HUES6 (cell line): Measurements from ENCODE around the gene SLC27A3.

Experiments
- H3K27ac ChIP-seq: 2 replicates; pipeline ENCODE4 v1.7.0; 2013; ENCODE audit warnings: low read depth, mild to moderate bottlenecking, low read length, inconsistent platforms
- H3K27me3 ChIP-seq: 2 replicates; pipeline ENCODE4 v1.6.1; 2013; ENCODE audit warnings: low read length; ENCODE audit not compliant: control insufficient read depth, insufficient read depth
- H3K36me3 ChIP-seq: 2 replicates; pipeline ENCODE4 v1.6.1; 2013; ENCODE audit warnings: low read length; ENCODE audit not compliant: control insufficient read depth, insufficient read depth
- H3K4me1 ChIP-seq: 2 replicates; pipeline ENCODE4 v1.6.1; 2013; ENCODE audit warnings: low read length; ENCODE audit not compliant: control insufficient read depth, insufficient read depth
- H3K4me3 ChIP-seq: 2 replicates; pipeline ENCODE4 v1.5.1; 2013; ENCODE audit warnings: low read depth, low read length
- H3K9ac ChIP-seq: one replicate; pipeline ENCODE4 v1.6.1; 2013; ENCODE audit warnings: mild to moderate bottlenecking, low read length
- H3K9me3 ChIP-seq: 2 replicates; pipeline ENCODE4 v1.6.1; 2013; ENCODE audit warnings: low read depth, low read length; ENCODE audit not compliant: control insufficient read depth, insufficient read depth

The SLC27A3 gene

DNA sequence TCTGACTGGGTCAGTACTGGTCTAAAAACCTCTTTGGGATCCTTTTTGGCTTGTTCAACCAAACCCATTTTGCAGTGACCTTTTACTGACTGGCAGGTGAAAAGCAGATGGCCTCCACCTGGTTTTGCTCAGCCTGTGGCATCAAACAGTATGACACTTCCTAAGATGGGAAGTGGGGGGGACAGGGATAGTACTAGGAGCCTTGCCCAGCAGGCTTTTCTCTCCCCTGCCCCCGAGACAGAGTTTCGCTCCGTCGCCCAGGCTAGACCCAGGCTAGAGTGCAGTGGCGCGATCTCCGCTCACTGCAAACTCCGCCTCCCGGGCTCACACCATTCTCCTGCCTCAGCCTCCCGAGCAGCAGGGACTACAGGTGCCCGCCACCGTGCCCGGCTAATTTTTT is 29.0 kb upstream of the SLC27A3 start:
- no peaks in the 10 kb centered on the region for H3K9me3 ChIP-seq
- H3K4me3 ChIP-seq, result peak overlapping the region; percentile 2; the same call in 1 of the 2 replicates
- H3K27me3 ChIP-seq, result no peaks in the 10 kb centered on the region
- peaks cover 57% of the 10 kb centered on the region for H3K4me1 ChIP-seq
- peaks cover 78% of the 10 kb centered on the region for H3K36me3 ChIP-seq
- H3K9ac ChIP-seq, result peak overlapping the region; percentile 28
- peak overlapping the region; percentile 82 for H3K27ac ChIP-seq

DNA sequence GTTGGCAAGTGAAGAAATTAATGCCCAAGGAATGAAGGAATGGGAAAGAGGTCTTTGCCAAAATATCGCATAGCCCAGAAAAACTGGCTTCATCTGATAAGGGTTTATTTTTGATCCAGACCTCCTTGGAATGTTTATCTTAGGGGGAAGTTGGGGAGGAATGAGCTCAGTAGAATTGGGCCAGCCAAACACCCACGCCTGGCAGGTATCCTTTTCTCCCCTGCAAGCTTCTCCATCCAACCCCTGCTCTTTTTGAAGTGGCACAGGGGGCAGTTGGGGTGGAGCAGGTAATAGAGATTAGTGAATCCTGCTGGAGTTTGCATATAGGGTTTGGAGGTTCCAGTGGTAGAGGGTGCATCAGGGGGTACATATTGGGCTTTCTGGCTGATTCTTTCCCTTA is 26.3 kb upstream of the SLC27A3 start:
- Histone ChIP-seq H3K9me3 (no peaks in the 10 kb centered on the region), H3K4me3 (no peak overlapping the region), H3K4me1 (peaks cover 37% of the 10 kb centered on the region), H3K36me3 (peaks cover 73% of the 10 kb centered on the region), H3K27me3 (no peaks in the 10 kb centered on the region), H3K9ac (no peak overlapping the region), H3K27ac (no peak overlapping the region)

DNA sequence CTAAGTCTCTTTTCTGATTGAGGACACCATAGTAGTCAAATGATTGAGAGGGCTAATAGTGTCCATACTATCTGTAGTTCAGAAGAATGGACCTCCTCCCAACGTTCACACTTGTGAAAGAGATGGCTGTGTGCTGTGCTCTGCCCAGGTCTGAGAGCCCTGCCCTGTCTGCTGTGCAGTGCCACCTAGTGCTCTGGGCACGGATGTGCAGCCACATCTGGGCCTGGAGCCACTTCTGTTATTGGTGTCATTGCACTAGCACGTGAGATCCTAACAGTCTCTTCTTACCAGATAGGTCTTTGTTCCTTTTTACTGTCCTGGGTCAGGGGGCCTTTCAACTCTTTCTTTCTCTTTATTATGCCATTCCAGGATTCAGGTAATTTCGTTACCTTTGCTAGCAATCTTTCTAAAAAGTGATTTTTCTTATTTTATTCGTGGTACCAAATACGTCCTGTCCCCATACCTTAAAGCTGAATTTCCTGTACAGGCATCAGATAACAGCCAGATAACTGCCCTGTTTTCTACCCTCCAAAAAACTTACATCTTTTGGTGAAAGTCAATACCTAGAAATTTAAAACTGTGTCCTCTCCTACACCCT is 25.7 kb upstream of the SLC27A3 start:
- Histone ChIP-seq H3K27me3 (no peaks in the 10 kb centered on the region), H3K36me3 (peaks cover 74% of the 10 kb centered on the region), H3K9me3 (no peaks in the 10 kb centered on the region), H3K4me3 (no peak overlapping the region), H3K4me1 (peaks cover 31% of the 10 kb centered on the region), H3K27ac (no peak overlapping the region), H3K9ac (no peak overlapping the region)

DNA sequence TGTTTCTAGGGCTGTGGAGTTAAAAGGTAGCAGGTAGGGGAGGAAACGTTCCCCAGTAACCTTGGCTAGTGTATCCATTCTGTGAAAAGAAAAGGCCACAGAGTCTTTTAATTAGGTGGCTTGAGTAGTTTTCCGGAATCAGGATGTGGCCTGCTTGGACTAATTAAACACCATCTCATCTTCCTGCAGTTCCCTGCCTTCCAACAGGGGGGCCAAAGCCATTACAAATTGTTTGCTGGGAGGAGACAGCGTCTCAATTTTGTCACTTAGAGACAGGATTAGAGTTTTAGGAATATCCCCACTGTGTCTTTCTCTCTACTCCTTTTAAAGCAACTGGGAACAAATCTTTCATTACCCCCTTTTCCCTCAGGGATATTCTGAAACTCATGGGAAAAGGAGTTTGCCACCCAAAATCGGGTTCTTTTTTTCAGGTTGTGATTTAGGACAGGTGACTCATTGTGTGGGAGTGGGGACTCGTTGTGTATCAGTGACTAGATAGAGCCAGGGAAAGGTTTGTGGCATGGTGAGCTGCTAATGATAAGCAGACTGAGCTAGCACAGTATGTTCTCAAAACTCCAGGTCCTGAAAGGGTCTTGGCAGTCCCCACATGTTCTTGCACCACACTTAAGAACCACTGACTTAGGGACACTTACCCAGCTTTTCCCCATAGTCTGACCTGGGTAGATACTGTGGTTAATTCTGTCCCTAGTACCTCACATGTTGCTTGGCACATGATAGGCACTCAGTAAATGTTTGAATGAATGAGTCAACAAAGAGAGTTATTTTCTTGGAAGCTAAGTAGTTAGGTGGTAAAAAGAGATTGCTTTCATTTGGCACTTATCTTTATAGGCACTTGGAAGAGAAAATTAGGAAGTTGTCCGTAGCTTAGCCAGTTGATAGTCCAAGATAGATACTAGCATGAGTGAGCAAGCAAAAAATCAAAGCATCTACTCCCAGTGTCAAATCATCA is 24.9 kb upstream of the SLC27A3 start:
- H3K27ac ChIP-seq, result no peak overlapping the region
- peaks cover 82% of the 10 kb centered on the region for H3K36me3 ChIP-seq
- H3K9me3 ChIP-seq, result no peaks in the 10 kb centered on the region
- no peaks in the 10 kb centered on the region for H3K27me3 ChIP-seq
- no peak overlapping the region for H3K4me3 ChIP-seq
- H3K9ac ChIP-seq, result no peak overlapping the region
- peaks cover 24% of the 10 kb centered on the region for H3K4me1 ChIP-seq

DNA sequence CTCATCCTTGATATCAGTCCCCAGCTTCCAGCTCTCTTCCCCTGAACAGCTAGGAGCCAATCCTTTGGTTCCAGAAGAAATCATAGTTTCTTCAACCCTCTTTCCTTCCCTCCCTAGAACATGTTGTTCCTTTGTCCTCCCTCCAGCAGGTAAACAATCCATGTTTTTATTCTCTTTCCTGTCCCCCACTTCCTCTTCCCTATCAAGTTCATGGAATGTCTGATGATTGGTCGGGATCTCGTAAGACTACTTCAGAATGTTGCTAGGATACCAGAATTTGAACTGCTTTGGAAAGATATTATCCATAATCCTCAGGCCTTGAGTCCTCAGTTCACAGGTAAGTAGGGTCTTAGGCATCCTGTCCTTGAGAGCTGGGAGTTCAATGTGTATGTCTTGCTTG is 23.1 kb upstream of the SLC27A3 start:
- no peak overlapping the region for H3K27ac ChIP-seq
- no peaks in the 10 kb centered on the region for H3K9me3 ChIP-seq
- H3K4me1 ChIP-seq, result peaks cover 10% of the 10 kb centered on the region
- no peaks in the 10 kb centered on the region for H3K27me3 ChIP-seq
- H3K4me3 ChIP-seq, result no peak overlapping the region
- H3K36me3 ChIP-seq, result peaks cover 87% of the 10 kb centered on the region
- H3K9ac ChIP-seq, result no peak overlapping the region

DNA sequence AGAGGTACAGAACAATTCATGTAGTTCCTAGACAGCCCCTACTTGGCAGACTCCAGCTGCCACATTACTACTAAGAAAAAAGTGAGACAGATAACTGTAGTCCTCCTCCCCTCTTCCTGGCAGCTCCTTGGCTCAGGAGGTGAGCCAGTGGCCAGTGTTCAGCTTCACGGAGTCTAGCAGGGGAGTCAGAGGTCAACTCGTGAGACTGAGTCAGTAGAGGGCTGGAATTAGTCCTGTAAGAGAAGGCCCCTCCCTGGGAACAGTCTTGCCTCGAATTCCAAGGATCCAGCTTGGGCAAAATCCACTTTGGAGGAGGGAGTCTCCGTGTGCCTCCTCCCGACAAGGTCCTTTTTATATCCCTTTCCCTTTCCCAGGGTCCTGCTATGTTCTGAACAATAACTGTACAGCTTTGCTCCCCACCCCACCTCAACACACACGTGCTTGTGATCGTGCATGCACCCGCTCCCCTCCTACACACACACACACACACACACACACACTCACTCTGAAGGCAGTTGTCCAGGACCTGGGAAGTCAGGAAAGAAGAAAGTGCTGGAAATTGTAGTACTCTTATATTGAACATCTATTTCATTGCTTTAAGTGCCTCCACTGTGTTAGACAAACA is 22.5 kb upstream of the SLC27A3 start:
- no peaks in the 10 kb centered on the region for H3K27me3 ChIP-seq
- no peak overlapping the region for H3K9ac ChIP-seq
- no peak overlapping the region for H3K27ac ChIP-seq
- peaks cover 87% of the 10 kb centered on the region for H3K36me3 ChIP-seq
- no peak overlapping the region for H3K4me3 ChIP-seq
- peaks cover 5% of the 10 kb centered on the region; the same call in 1 of the 2 replicates for H3K4me1 ChIP-seq
- H3K9me3 ChIP-seq, result no peaks in the 10 kb centered on the region

DNA sequence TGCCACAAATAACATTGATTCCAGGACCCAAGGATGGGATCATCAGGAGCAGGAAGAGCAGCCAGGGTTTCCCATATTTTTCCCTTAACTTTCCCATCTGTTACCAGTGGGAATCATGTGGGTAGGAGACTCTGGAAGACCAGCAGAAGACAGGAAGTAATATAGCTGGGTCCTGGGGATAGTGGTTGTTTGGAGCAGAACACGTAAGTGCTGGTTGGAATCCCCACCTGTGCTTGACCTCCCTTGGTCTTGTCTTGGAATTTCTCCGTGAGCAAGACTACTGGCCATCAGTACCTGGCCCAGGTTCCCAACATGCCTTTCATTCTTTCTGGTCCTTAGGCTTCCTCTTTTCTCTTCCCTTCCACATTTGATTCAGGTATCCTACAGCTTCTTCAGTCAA is 20.9 kb upstream of the SLC27A3 start:
- Histone ChIP-seq H3K9me3 (no peaks in the 10 kb centered on the region), H3K9ac (no peak overlapping the region), H3K36me3 (peaks cover 86% of the 10 kb centered on the region), H3K4me1 (peaks cover under 1% of the 10 kb centered on the region; the same call in 1 of the 2 replicates), H3K27me3 (no peaks in the 10 kb centered on the region), H3K4me3 (no peak overlapping the region), H3K27ac (no peak overlapping the region)

DNA sequence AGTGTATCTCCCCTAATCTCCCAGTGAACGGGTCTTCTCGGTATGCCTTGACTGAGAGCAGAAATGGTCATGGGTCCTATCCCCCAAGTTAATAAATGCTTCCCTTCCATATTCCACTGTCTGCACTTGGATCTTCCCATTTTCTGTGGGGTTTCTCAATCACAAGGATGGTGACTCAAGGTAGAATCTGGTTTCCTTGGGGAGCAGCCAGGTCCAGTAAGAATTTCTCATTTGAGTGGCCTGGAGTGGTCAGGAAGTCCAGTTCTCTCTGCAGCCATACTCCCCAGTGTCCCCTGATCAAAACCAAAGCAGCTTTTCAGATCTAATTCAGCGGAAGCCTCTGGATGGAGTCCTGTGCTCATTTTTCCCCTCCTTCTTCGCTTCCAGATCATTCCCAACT is 14.8 kb upstream of the SLC27A3 start:
- no peak overlapping the region for H3K9ac ChIP-seq
- no peak overlapping the region for H3K4me3 ChIP-seq
- H3K27me3 ChIP-seq, result no peaks in the 10 kb centered on the region
- no peaks in the 10 kb centered on the region for H3K9me3 ChIP-seq
- H3K4me1 ChIP-seq, result no peaks in the 10 kb centered on the region; the same call in 1 of the 2 replicates
- peaks cover 93% of the 10 kb centered on the region for H3K36me3 ChIP-seq
- no peak overlapping the region for H3K27ac ChIP-seq

DNA sequence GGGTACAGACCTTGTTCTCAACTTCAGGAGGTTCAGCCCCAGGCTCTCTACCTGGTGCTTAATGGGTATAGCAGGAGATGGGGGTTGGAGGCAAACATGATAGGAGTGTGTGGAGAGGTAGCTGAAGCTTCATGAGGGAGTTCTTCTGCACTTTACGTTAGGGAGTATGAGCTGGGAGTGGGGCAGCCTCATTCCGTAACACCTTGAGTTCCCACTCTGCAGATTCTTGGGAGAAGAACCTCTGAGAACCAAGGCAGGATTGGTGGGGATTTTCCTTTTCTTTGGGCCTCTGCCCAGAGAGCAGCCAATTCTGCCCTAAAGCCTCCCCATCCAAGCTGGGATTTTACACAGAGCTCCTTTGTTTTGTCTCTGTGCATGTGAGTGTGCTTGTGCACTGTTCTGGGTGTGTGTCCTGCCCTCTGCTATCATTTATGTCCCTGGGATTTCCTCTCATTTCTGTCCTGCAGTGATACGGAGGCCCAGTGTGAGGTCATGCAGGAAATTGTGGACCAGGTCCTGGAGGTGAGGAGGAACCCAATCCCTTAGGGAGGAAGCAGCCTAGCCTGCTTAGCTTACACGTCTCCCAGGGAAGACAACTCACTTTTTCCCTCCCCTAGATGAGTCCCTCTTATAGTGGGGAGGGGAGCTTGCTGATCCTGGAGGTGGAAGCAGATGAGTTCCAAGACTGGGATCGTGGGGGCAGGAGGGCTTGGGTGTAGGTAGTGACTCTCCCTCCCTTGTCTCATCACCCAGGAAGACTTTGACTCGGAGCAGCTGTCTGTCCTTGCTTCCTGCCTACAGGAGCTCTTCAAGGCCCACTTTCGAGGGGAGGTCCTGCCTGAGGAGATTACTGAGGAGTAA is 11.6 kb upstream of the SLC27A3 start:
- Histone ChIP-seq H3K9me3 (no peaks in the 10 kb centered on the region), H3K36me3 (peaks cover 93% of the 10 kb centered on the region), H3K27ac (no peak overlapping the region), H3K4me1 (no peaks in the 10 kb centered on the region), H3K9ac (no peak overlapping the region), H3K4me3 (no peak overlapping the region), H3K27me3 (no peaks in the 10 kb centered on the region)

DNA sequence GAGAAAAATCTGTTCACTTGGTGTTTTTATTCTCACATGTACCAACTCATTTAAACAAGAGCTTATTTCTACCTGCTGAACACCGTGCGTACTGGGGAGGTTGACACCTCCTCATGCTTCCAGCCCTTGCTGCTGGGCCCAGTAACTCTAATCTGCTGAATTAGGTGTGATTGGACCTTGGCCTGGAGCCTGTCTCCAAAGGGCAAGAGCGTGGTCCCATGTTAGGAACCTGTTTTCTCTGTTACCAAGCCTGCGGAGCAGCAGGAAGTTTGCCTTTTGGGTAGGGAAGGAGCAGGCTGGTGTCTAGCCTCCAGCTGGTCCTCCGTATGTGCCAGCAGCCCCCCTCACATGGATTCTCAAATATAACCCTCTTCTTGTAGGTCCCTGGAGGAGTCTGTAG is 10.9 kb upstream of the SLC27A3 start:
- Histone ChIP-seq H3K9me3 (no peaks in the 10 kb centered on the region), H3K36me3 (peaks cover 94% of the 10 kb centered on the region)

More for the DNA sequence above, 10.9 kb upstream of the SLC27A3 start:
- Histone ChIP-seq H3K9ac (no peak overlapping the region), H3K27me3 (no peaks in the 10 kb centered on the region), H3K27ac (no peak overlapping the region), H3K4me3 (no peak overlapping the region), H3K4me1 (no peaks in the 10 kb centered on the region)
